NB4 (cell line): ENCODE data around the gene POU2F2.
A peak's percentile ranks its signal among the peaks of the same experiment; 100 is the strongest.

ENCODE experiments used
- DNase-seq: peaks from one replicate; pipeline ENCODE4 v3.0.0; 2010; ENCODE audit warnings: low read depth
- H3K4me3 ChIP-seq: one replicate; pipeline ENCODE4 v1.5.1; 2011; ENCODE audit warnings: mild to moderate bottlenecking, low read depth, low read length, moderate library complexity
- CTCF ChIP-seq: IDR thresholded peaks from one replicate; pipeline ENCODE4 v1.5.1; 2012; ENCODE audit warnings: low read depth, low read length
- MAX ChIP-seq: IDR thresholded peaks from 2 replicates; pipeline ENCODE4 v1.6.1; 2011; ENCODE audit warnings: low read depth, low read length
- MYC ChIP-seq: IDR thresholded peaks from 2 replicates; pipeline ENCODE4 v1.6.1; 2011; ENCODE audit warnings: low read depth, low read length
- POLR2A ChIP-seq: IDR thresholded peaks from 2 replicates; pipeline ENCODE4 v1.6.1; 2011; ENCODE audit warnings: mild to moderate bottlenecking; ENCODE audit not compliant: insufficient read length; ENCODE audit errors: extremely low read depth

Gene POU2F2

GRCh38 chr19:42122691-42123607, 9.3 kb downstream of the POU2F2 start:
- H3K4me3 ChIP-seq = no peak overlapping the region
- TF ChIP-seq MYC (no peak), CTCF (no peak), MAX (no peak), POLR2A (no peak)
- no peak for DNase-seq

GRCh38 chr19:42121656-42122069, 10.6 kb downstream of the POU2F2 start:
- H3K4me3 ChIP-seq = no peak overlapping the region
- no peak for TF ChIP-seq MYC
- no peak for TF ChIP-seq MAX
- TF ChIP-seq POLR2A = no peak
- TF ChIP-seq CTCF = no peak
- peak; percentile 89 for DNase-seq

GRCh38 chr19:42121036-42121621, 11.1 kb downstream of the POU2F2 start:
- TF ChIP-seq MAX = no peak
- no peak for TF ChIP-seq MYC
- H3K4me3 ChIP-seq = no peak overlapping the region
- peak; percentile 50 for DNase-seq

GRCh38 chr19:42120276-42120980, 11.8 kb downstream of the POU2F2 start:
- no peak for DNase-seq
- no peak overlapping the region for H3K4me3 ChIP-seq
- TF ChIP-seq MAX (no peak), MYC (no peak), POLR2A (no peak), CTCF (no peak)

- no peak overlapping the region for H3K4me3 ChIP-seq
- no peak for DNase-seq
- TF ChIP-seq POLR2A (no peak), CTCF (no peak), MAX (no peak), MYC (no peak)
These were observed 15.2 kb downstream of the POU2F2 start for GRCh38 chr19:42117076-42117475.
